A549 (cell line): Measurements from ENCODE around the gene PON2. TPM values are rescaled to one million over a fixed set of nuclear protein-coding genes. Genes with fewer than 3 reads are reported as not detected.

Source experiments
- ATAC-seq, 2 experiments: fragments of 200-7000 bp in 1 of 2; fragments of >200 bp in 1 of 2; cut with Nextera tagmentation in 1 of 2; cut with Tn5 transposase in 1 of 2; 3 replicates each; pipeline versions ENCODE4 v1.8.0 to v1.9.1; 2018 to 2020; ENCODE audit warnings: mild to moderate bottlenecking in 1 of 2, moderate library complexity in 1 of 2
- CTCF ChIA-PET: fragments of 300-600 bp; sonication (Branson Sonifier 250); formaldehyde crosslinking; extraction: SDS; loops from one replicate; lab custom pipeline; 2021; ENCODE audit warnings: antibody characterized with exemption, inconsistent platforms; lab: Yijun Ruan, JAX
- POLR2A ChIA-PET: fragments of 350-600 bp; formaldehyde crosslinking; extraction: SDS; loops from one replicate; lab custom pipeline; 2021; ENCODE audit warnings: antibody characterized with exemption, inconsistent platforms; lab: Yijun Ruan, JAX
- DNase-seq, 2 experiments: peaks; one replicate each; pipeline versions ENCODE4 v3.0.0 to v3.0.0-alpha.2; 2011 to 2016; ENCODE audit warnings: low read depth in 1 of 2, low spot score in 1 of 2
- FAIRE-seq: peaks from 2 replicates; lab custom pipeline; 2011; peaks lifted over from hg19 to GRCh38; lab: Jason Lieb, UNC
- H3K27ac ChIP-seq, 2 experiments: fragments of >200 bp; sonication (Bioruptor Twin); formaldehyde crosslinking; 3 replicates each; pipeline ENCODE4 v1.5.1; 2016 to 2017
- H3K4me1 ChIP-seq: fragments of >200 bp; sonication (Bioruptor Twin); formaldehyde crosslinking; 3 replicates; pipeline ENCODE4 v1.6.1; 2016
- H3K4me2 ChIP-seq: fragments of >200 bp; sonication (Bioruptor Twin); formaldehyde crosslinking; 3 replicates; pipeline ENCODE4 v1.6.1; 2016
- H3K4me3 ChIP-seq: fragments of >200 bp; sonication (Bioruptor Twin); formaldehyde crosslinking; 3 replicates; pipeline ENCODE4 v1.5.1; 2016
- H3K9me3 ChIP-seq: fragments of >200 bp; sonication (Bioruptor Twin); formaldehyde crosslinking; 3 replicates; pipeline ENCODE4 v1.6.1; 2016
- BHLHE40 ChIP-seq: IDR thresholded peaks from 2 replicates; pipeline ENCODE4 v1.6.1; 2012; ENCODE audit warnings: low read depth, low read length, inconsistent platforms
- CBX8 ChIP-seq: fragments of 200-600 bp; sonication (generic); IDR thresholded peaks from 2 replicates; pipeline ENCODE4 v1.6.1; 2016
- CEBPB ChIP-seq, 2 experiments: fragments of >200 bp in 1 of 2; sonication (Bioruptor Twin) in 1 of 2; formaldehyde crosslinking in 1 of 2; IDR thresholded peaks; 2 replicates each; pipeline ENCODE4 v1.6.1; 2012 to 2016
- EHF ChIP-seq: fragments of 250-450 bp; sonication (Bioruptor Pico); IDR thresholded peaks from 2 replicates; pipeline ENCODE4 v1.5.0; 2020; ENCODE audit warnings: mild to moderate bottlenecking
- EP300 ChIP-seq, 2 experiments: fragments of >200 bp; sonication (Bioruptor Twin); formaldehyde crosslinking; IDR thresholded peaks; 2 replicates in 1 of 2; 3 replicates in 1 of 2; pipeline ENCODE4 v1.6.1; 2016 to 2017
- HDAC2 ChIP-seq: fragments of 200-600 bp; sonication (generic); IDR thresholded peaks from 2 replicates; pipeline ENCODE4 v1.6.1; 2016
- HEYL ChIP-seq: fragments of 250-450 bp; sonication (Bioruptor Pico); IDR thresholded peaks from 2 replicates; pipeline ENCODE4 v1.8.0; 2021; ENCODE audit warnings: mild to moderate bottlenecking, moderate library complexity
- HOXA7 ChIP-seq: fragments of 250-450 bp; sonication (Bioruptor Pico); IDR thresholded peaks from 2 replicates; pipeline ENCODE4 v1.5.0; 2020; ENCODE audit warnings: mild to moderate bottlenecking, moderate library complexity
- HOXB13 ChIP-seq: fragments of 250-450 bp; sonication (Bioruptor Pico); IDR thresholded peaks from 2 replicates; pipeline ENCODE4 v1.5.0; 2020; ENCODE audit warnings: low read depth, mild to moderate bottlenecking, moderate library complexity
- JUNB ChIP-seq: fragments of >200 bp; sonication (Bioruptor Twin); formaldehyde crosslinking; IDR thresholded peaks from 2 replicates; pipeline ENCODE4 v1.6.1; 2016
- KDM1A ChIP-seq: fragments of 200-600 bp; sonication (generic); IDR thresholded peaks from 2 replicates; pipeline ENCODE4 v1.6.1; 2016; ENCODE audit warnings: low read depth, mild to moderate bottlenecking
- KDM5A ChIP-seq: fragments of 200-600 bp; sonication (generic); IDR thresholded peaks from 2 replicates; pipeline ENCODE4 v1.6.1; 2016; ENCODE audit warnings: antibody characterized with exemption, mild to moderate bottlenecking
- MAZ ChIP-seq: fragments of 150-350 bp; IDR thresholded peaks from 2 replicates; pipeline ENCODE4 v1.6.1; 2014; ENCODE audit warnings: antibody characterized with exemption, low read depth, low read length, borderline replicate concordance
- NFE2L2 ChIP-seq: fragments of 150-350 bp; conservative IDR thresholded peaks from 2 replicates; pipeline ENCODE4 v1.6.1; 2014; ENCODE audit warnings: low read length
- NPAS2 ChIP-seq: fragments of 250-450 bp; sonication (Bioruptor Pico); IDR thresholded peaks from 2 replicates; pipeline ENCODE4 v1.8.0; 2022; ENCODE audit warnings: mild to moderate bottlenecking, moderate library complexity, borderline replicate concordance
- NR3C1 ChIP-seq: fragments of >200 bp; sonication (Bioruptor Twin); formaldehyde crosslinking; IDR thresholded peaks from 3 replicates; pipeline ENCODE4 v1.6.1; 2017
- POLR2A ChIP-seq: IDR thresholded peaks from 2 replicates; pipeline ENCODE4 v1.6.1; 2012; ENCODE audit warnings: mild to moderate bottlenecking, low read length
- POLR2AphosphoS2 ChIP-seq: conservative IDR thresholded peaks from 2 replicates; pipeline ENCODE4 v1.6.1; 2012; ENCODE audit warnings: low read length, improper control_type of control experiment, inconsistent platforms
- RCOR1 ChIP-seq: fragments of 150-350 bp; IDR thresholded peaks from 2 replicates; pipeline ENCODE4 v1.6.1; 2014; ENCODE audit warnings: antibody characterized with exemption, low read length, low read depth
- RFX5 ChIP-seq: fragments of 450-650 bp; IDR thresholded peaks from 2 replicates; pipeline ENCODE4 v1.7.1; 2014; ENCODE audit warnings: antibody characterized with exemption, mild to moderate bottlenecking, moderate library complexity
- SREBF2 ChIP-seq: fragments of 450-650 bp; IDR thresholded peaks from 2 replicates; pipeline ENCODE4 v1.6.1; 2014; ENCODE audit warnings: mild to moderate bottlenecking, moderate library complexity
- TP53 ChIP-seq: fragments of 250-450 bp; sonication (Bioruptor Pico); IDR thresholded peaks from 2 replicates; pipeline ENCODE4 v1.5.0; 2021; ENCODE audit warnings: mild to moderate bottlenecking, moderate library complexity
- ZNF302 ChIP-seq: fragments of 250-450 bp; sonication (Bioruptor Pico); IDR thresholded peaks from 2 replicates; pipeline ENCODE4 v1.9.0; 2021; ENCODE audit warnings: inconsistent platforms, mild to moderate bottlenecking, moderate library complexity
- ZSCAN20 ChIP-seq: fragments of 250-450 bp; sonication (Bioruptor Pico); IDR thresholded peaks from 2 replicates; pipeline ENCODE4 v1.8.0; 2022; ENCODE audit warnings: mild to moderate bottlenecking, moderate library complexity
- WGBS: methylation state at CpG from one replicate; pipeline ENCODE4 v1.1.6; 2017; ENCODE audit errors: missing lambda C conversion rate; 5-methylcytosine and 5-hydroxymethylcytosine counted together
- polyA plus RNA-seq, 4 experiments: library from polyadenylated mRNA; depleted of rRNA in 3 of 4; stranded (reverse); fragments of >200 nt; fragmentation: RNase III in 1 of 4; extraction: RNeasy Plus Mini Kit Qiagen cat#74134 plus additional on column Dnase treatment in 1 of 4; gene quantifications; 2 replicates in 3 of 4; 3 replicates in 1 of 4; pipeline ENCODE4 v1.2.3, GENCODE V29; 2011 to 2017
- TF ChIP-seq, protein P1 (sequence below): IDR thresholded peaks from 2 replicates; pipeline ENCODE4 v1.6.1; 2012; ENCODE audit warnings: low read depth, borderline replicate concordance
- TF ChIP-seq, protein P2 (sequence below): fragments of >200 bp; sonication (Bioruptor Twin); formaldehyde crosslinking; IDR thresholded peaks from 3 replicates; pipeline ENCODE4 v1.6.1; 2016
- TF ChIP-seq, protein P3 (sequence below): fragments of 450-650 bp; IDR thresholded peaks from 2 replicates; pipeline ENCODE4 v1.6.1; 2014; ENCODE audit warnings: antibody characterized with exemption

PON2 gene
- polyA plus RNA-seq, 2 of the 4 experiments (the other 2 are of a cell fraction), result 395 to 829 TPM

DNA sequence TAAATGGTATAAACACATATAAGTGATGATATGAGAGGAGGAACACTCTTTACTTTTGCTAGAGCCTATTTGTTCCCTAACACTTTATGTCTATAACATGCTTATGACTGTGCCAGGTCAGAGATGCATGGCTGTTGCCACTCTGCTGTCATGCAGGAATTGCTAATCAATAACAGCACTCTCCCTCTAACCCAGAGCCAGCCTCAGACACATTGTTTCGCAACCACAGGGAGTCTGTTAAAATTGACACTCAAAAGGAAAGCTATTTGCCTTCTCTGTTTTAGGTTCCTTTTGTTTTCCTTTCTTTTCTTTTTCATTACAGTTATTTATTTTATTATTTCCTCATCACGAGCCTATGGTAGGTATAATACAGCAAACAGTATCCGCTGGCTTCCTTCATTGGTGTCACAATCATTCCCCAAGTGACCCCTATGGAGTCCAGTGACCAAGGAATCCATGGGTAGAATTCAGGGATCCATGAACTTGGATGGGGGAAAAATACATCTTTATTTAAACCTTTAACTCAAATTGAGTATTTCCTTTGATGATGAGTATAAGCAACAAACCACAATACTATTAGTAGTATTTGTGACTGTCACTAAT is 6.8 kb downstream of the PON2 start:
- FAIRE-seq, result no peak
- WGBS, result 56% methylated on average over 3 of the region's 3 CpGs
- Histone ChIP-seq H3K4me3 (no peak overlapping the region), H3K4me2 (peak overlapping the region; percentile 40), H3K9me3 (no peaks in the 10 kb centered on the region)
- TF ChIP-seq EHF (no peak), CEBPB (IDR thresholded peaks at IDR 0.05) (peak; percentile 75 to 89; a peak in 3 of 4 replicates)
- TF ChIP-seq, all 56 proteins: peak for 1
- Histone ChIP-seq H3K27ac (peak overlapping the region; percentile 61 to 79), H3K4me1 (peaks cover 88% of the 10 kb centered on the region)
- DNase-seq, result no peak
- ChIA-PET CTCF (interaction anchor here (1.3 to 4.5 kb wide), 4 partner anchors 16 to 49 kb away, joined by 3 to 31 read pairs (median 11); partner anchors contain the start of gene PON3), POLR2A (interaction anchor here (1.2 to 1.6 kb wide), 2 partner anchors 9 to 48 kb away, joined by 4 to 5 read pairs; no protein-coding TSS in a partner anchor)
- no peak for ATAC-seq

DNA sequence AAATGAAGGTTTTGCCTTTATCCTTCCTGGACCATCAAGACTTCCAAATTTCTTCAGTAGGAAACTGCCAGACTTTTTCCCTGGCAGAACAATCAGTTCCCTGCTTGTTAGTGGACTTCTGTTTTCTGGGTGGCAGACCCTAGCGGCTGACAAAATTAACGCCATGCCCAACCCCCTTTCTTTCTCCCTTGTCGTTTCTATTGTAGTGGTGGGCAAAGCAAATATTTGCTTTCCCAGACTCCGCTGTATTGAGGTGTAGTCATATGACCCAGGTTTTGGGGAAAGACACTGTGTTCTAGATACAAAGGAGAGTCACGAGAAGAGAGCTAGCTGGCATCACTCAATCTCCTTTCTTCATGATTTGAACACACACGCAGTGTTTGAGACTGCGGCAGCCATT is 7.7 kb downstream of the PON2 start:
- 69% methylated on average over 7 of the region's 7 CpGs for WGBS
- FAIRE-seq (no peak), ATAC-seq (no peak), DNase-seq (no peak)
- peak overlapping the region; percentile 40 for H3K4me2 ChIP-seq
- ChIA-PET CTCF (interaction anchor here (2.0 to 4.5 kb wide), 2 partner anchors 17 to 50 kb away, joined by 4 to 31 read pairs; no protein-coding TSS in a partner anchor), POLR2A (no interaction called here)
- no peak for TF ChIP-seq EHF
- TF ChIP-seq POLR2AphosphoS2, result no peak
- TF ChIP-seq EP300 (IDR thresholded peaks at IDR 0.05), result no peak
- TF ChIP-seq, protein P1, sequence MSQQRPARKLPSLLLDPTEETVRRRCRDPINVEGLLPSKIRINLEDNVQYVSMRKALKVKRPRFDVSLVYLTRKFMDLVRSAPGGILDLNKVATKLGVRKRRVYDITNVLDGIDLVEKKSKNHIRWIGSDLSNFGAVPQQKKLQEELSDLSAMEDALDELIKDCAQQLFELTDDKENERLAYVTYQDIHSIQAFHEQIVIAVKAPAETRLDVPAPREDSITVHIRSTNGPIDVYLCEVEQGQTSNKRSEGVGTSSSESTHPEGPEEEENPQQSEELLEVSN, result no peak
- TF ChIP-seq POLR2A, result no peak
- TF ChIP-seq, protein P2, sequence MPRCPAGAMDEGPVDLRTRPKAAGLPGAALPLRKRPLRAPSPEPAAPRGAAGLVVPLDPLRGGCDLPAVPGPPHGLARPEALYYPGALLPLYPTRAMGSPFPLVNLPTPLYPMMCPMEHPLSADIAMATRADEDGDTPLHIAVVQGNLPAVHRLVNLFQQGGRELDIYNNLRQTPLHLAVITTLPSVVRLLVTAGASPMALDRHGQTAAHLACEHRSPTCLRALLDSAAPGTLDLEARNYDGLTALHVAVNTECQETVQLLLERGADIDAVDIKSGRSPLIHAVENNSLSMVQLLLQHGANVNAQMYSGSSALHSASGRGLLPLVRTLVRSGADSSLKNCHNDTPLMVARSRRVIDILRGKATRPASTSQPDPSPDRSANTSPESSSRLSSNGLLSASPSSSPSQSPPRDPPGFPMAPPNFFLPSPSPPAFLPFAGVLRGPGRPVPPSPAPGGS, result no peak
- TF ChIP-seq, protein P3, sequence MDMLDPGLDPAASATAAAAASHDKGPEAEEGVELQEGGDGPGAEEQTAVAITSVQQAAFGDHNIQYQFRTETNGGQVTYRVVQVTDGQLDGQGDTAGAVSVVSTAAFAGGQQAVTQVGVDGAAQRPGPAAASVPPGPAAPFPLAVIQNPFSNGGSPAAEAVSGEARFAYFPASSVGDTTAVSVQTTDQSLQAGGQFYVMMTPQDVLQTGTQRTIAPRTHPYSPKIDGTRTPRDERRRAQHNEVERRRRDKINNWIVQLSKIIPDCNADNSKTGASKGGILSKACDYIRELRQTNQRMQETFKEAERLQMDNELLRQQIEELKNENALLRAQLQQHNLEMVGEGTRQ, result no peak
- no peak for TF ChIP-seq RFX5
- no peak for TF ChIP-seq NFE2L2
- TF ChIP-seq NPAS2 (CRISPR knock-in tag), result no peak
- TF ChIP-seq ZSCAN20 (CRISPR knock-in tag), result no peak
- TF ChIP-seq KDM1A, result no peak
- TF ChIP-seq NR3C1, result no peak
- TF ChIP-seq HDAC2, result no peak
- no peak for TF ChIP-seq ZNF302 (CRISPR knock-in tag)
- TF ChIP-seq HEYL, result no peak
- TF ChIP-seq BHLHE40, result no peak
- peaks cover 88% of the 10 kb centered on the region for H3K4me1 ChIP-seq
- no peak overlapping the region for H3K4me3 ChIP-seq
- peak overlapping the region; percentile 61 to 79; a peak in 5 of 6 replicates for H3K27ac ChIP-seq
- H3K9me3 ChIP-seq, result no peaks in the 10 kb centered on the region

DNA sequence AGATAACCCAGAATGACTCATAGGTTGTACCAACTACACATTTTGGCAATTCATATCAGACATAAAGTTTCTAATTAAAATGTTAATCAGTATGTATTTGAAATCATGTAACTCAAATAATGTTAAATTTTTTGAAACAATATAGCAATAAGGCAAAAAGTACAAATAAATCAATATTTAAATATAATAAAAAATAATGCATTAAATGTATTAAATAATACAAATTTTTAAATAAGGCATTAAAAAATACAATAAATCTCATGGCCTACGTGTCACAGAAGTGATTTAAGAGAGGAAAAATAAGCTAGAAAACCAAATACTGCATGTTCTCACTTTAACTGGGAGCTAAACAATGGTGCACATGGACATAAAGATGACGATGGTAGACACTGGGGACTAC is 9.1 kb downstream of the PON2 start:
- peak overlapping the region; percentile 38 for H3K4me2 ChIP-seq
- no peak for FAIRE-seq
- ATAC-seq, result no peak
- H3K4me1 ChIP-seq, result peaks cover 91% of the 10 kb centered on the region
- DNase-seq, result no peak
- 69% methylated on average over 2 of the region's 2 CpGs for WGBS
- no peaks in the 10 kb centered on the region for H3K9me3 ChIP-seq
- ChIA-PET POLR2A (interaction anchor here (0.7 to 1.4 kb wide), 2 partner anchors 9 to 10 kb away, joined by 3 read pairs; partner anchors contain the start of gene PON2), CTCF (interaction anchor here (1.0 kb wide), 1 partner anchor 30 kb away, joined by 3 read pairs; the partner anchor contains the start of gene PON3)
- TF ChIP-seq RCOR1 (no peak), NFE2L2 (no peak), SREBF2 (no peak), MAZ (no peak), KDM5A (no peak), CBX8 (no peak), HOXB13 (no peak), ZSCAN20 (CRISPR knock-in tag) (no peak), HEYL (no peak), TP53 (CRISPR knock-in tag) (no peak), BHLHE40 (no peak), ZNF302 (CRISPR knock-in tag) (no peak), JUNB (no peak), HDAC2 (no peak), HOXA7 (no peak)
- TF ChIP-seq, protein P3, result no peak
- peak overlapping the region; percentile 61 to 76; a peak in 5 of 6 replicates for H3K27ac ChIP-seq
- H3K4me3 ChIP-seq, result no peak overlapping the region
